Esophagus muscularis mucosa (tissue), 4 donors: ENCODE results near the gene HID1. TPM values are rescaled to one million over a fixed set of nuclear protein-coding genes. Genes with fewer than 3 reads are reported as not detected.

ENCODE experiments used
- DNase-seq: peaks from one replicate; pipeline ENCODE4 v3.0.0-alpha.2; 2017; ENCODE audit errors: extremely low spot score
- H3K27ac ChIP-seq, 4 donors: fragments of 200-600 bp; sonication (generic); replicated peaks in 1 of 4; 1 replicate in 3 of 4; 2 replicates in 1 of 4; pipeline ENCODE4 v1.5.1; 2016 to 2019; ENCODE audit warnings: mild to moderate bottlenecking in 1 of 4
- H3K27me3 ChIP-seq, 4 donors: fragments of 200-600 bp; sonication (generic); one replicate each; pipeline versions ENCODE4 v1.5.1 to v1.6.0; 2016 to 2019
- H3K36me3 ChIP-seq, 4 donors: fragments of 200-600 bp; sonication (generic); one replicate each; pipeline ENCODE4 v1.5.1; 2016 to 2019
- H3K4me1 ChIP-seq, 4 donors: fragments of 200-600 bp; sonication (generic); one replicate each; pipeline ENCODE4 v1.5.1; 2016 to 2019
- H3K4me3 ChIP-seq, 4 donors: fragments of 200-600 bp; sonication (generic); 1 replicate in 2 of 4; 2 replicates in 2 of 4; pipeline ENCODE4 v1.5.1; 2016 to 2019; ENCODE audit warnings: mild to moderate bottlenecking in 4 of 4, moderate library complexity in 1 of 4
- H3K9me3 ChIP-seq, 4 donors: fragments of 200-600 bp; sonication (generic); 1 replicate in 3 of 4; 2 replicates in 1 of 4; pipeline ENCODE4 v1.5.1; 2016 to 2019
- EP300 ChIP-seq: sonication (generic); formaldehyde crosslinking; IDR thresholded peaks from one replicate; pipeline ENCODE4 v1.6.1; 2017; ENCODE audit warnings: antibody characterized with exemption
- POLR2A ChIP-seq: fragments of 450-650 bp; IDR thresholded peaks from one replicate; pipeline ENCODE4 v1.6.1; 2017; ENCODE audit warnings: antibody characterized with exemption, moderate library complexity, mild to moderate bottlenecking, low read depth
- POLR2AphosphoS5 ChIP-seq, 2 donors: sonication (generic); formaldehyde crosslinking; IDR thresholded peaks; one replicate each; pipeline ENCODE4 v1.6.1; 2017; ENCODE audit warnings: antibody characterized with exemption in 2 of 2
- WGBS: methylation state at CpG from one replicate; pipeline ENCODE4 v1.1.5; 2018; 5-methylcytosine and 5-hydroxymethylcytosine counted together
- intact Hi-C: fragments of 100-400 bp; cut with DNase I; formaldehyde crosslinking; loops from one replicate; pipeline ENCODE4 v1.15.1; 2023
- total RNA-seq, 4 donors: library from RNA; depleted of rRNA; stranded (reverse); fragments of >200 nt; gene quantifications; one replicate each; pipeline versions ENCODE4 v1.1.0 to v1.2.1, GENCODE V29; 2016
- TF ChIP-seq, protein P1 (sequence below), 3 experiments: fragments of 200-600 bp in 2 of 3; fragments of 450-650 bp in 1 of 3; sonication (generic) in 2 of 3; IDR thresholded peaks; one replicate each; pipeline ENCODE4 v1.5.1; 2017 to 2019; ENCODE audit warnings: antibody characterized with exemption in 3 of 3, mild to moderate bottlenecking in 2 of 3, moderate library complexity in 1 of 3

Gene HID1
- total RNA-seq, result 10 to 100 TPM in 2 of 4 donors, 1 to 10 TPM in 2; 4.5 to 17.1 (median 10.9) TPM

- no peak for DNase-seq
- intact Hi-C loops, result loop anchor here (5.0 to 10.0 kb wide), 3 partner anchors 35 to 132 kb away; partner anchors contain the start of gene ARMC7
- peak within 1 kb of the TSS; percentile 69 to 88 (median 74) for H3K4me3 ChIP-seq
- no peaks in the 10 kb centered on the region for H3K36me3 ChIP-seq
- TF ChIP-seq EP300 (no peak), POLR2AphosphoS5 (IDR thresholded peaks at IDR 0.05) (peak in 1 of 2 donors; percentile 6)
- 4% methylated on average over 11 of the region's 95 CpGs for WGBS
- H3K27ac ChIP-seq, result peak within 1 kb of the TSS; percentile 43 to 71 (median 57)
- H3K9me3 ChIP-seq, result no peaks in the 10 kb centered on the region
- H3K4me1 ChIP-seq, result peaks cover 14 to 26% (median 20%) of the 10 kb centered on the region in 4 donors
- H3K27me3 ChIP-seq, result peaks cover 0 to 37% (median 0%) of the 10 kb centered on the region in 4 donors
Observed at GRCh38 chr17:74972107-74972972, at the start of gene HID1. Gene HID1 (minus strand): TSS chr17:74972759. CDS start chr17:74972656, 103 bp downstream.

DNA sequence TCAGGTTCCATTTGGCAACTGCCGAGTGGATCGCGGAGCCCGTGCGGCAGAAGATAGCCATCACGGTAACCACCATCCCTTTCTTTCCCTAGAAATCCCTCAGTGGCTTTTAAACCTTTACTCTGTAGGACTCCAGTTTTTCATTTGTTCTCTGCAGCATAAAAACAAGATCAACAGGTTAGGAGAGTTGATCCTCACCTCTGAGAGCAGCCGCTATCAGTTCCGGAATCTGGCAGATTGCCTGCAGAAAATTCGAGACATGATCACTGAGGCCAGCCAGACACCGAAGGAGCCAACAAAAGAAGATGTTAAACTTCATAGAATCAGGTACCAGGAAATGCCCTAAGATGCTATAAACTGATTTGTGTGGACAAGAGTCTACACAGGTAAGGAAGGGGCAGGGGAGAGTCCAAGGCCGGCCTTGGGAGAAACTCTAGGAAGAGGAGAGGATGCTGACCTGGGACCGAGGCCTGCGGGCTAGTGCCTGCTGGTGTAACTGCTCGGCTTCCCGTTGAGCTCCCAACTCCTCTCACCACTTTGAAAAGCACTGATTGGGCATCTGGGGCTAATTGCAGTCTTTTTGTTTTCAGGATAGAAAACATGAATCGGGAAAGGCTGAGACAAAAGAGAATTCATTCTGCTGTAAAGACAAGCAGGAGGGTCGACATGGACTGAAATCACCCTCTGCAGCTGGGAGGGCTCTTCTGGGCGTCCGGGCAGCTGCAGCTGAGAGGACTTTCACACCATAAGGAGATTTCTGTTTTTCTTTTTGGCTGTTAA lies 48.0 kb upstream of the HID1 start:
- no peak for DNase-seq
- Histone ChIP-seq H3K27ac (no peak overlapping the region), H3K4me1 (no peaks in the 10 kb centered on the region), H3K27me3 (no peaks in the 10 kb centered on the region), H3K36me3 (peaks cover 27 to 75% (median 58%) of the 10 kb centered on the region in 4 donors), H3K4me3 (no peak overlapping the region), H3K9me3 (no peaks in the 10 kb centered on the region)
- intact Hi-C loops, result no loop called here
- TF ChIP-seq POLR2AphosphoS5 (IDR thresholded peaks at IDR 0.05) (no peak), POLR2A (no peak), EP300 (no peak)
- TF ChIP-seq, protein P1, sequence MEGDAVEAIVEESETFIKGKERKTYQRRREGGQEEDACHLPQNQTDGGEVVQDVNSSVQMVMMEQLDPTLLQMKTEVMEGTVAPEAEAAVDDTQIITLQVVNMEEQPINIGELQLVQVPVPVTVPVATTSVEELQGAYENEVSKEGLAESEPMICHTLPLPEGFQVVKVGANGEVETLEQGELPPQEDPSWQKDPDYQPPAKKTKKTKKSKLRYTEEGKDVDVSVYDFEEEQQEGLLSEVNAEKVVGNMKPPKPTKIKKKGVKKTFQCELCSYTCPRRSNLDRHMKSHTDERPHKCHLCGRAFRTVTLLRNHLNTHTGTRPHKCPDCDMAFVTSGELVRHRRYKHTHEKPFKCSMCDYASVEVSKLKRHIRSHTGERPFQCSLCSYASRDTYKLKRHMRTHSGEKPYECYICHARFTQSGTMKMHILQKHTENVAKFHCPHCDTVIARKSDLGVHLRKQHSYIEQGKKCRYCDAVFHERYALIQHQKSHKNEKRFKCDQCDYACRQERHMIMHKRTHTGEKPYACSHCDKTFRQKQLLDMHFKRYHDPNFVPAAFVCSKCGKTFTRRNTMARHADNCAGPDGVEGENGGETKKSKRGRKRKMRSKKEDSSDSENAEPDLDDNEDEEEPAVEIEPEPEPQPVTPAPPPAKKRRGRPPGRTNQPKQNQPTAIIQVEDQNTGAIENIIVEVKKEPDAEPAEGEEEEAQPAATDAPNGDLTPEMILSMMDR (IDR thresholded peaks at IDR 0.05), result no peak
- 87% methylated on average over 19 of the region's 19 CpGs for WGBS

DNA sequence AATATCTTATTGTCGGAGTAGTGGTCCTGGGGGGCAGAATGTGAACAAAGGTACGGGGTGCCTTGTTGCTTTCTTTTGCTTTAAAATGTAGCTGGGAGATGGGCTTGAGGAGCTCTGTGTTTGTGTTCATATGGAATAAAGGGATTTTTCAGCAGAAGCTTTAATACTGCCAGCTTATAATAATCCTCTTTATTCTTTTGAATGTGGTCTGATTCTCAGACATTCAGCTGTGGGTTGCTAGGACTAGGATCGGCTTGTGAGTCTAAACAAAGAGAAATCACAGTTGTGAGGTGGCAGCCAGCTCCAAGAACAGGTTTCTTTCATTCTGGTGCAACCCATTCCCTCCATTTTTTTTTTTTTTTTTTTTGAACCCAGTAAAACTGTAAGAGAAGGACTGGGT lies 47.2 kb upstream of the HID1 start:
- Histone ChIP-seq H3K9me3 (no peaks in the 10 kb centered on the region), H3K27ac (no peak overlapping the region), H3K4me3 (no peak overlapping the region), H3K36me3 (peaks cover 27 to 76% (median 58%) of the 10 kb centered on the region in 4 donors), H3K27me3 (no peaks in the 10 kb centered on the region), H3K4me1 (no peaks in the 10 kb centered on the region)
- 86% methylated on average over 3 of the region's 3 CpGs for WGBS
- TF ChIP-seq EP300 (no peak), POLR2AphosphoS5 (IDR thresholded peaks at IDR 0.05) (no peak), POLR2A (no peak)
- TF ChIP-seq, protein P1 (IDR thresholded peaks at IDR 0.05), result no peak
- DNase-seq, result no peak
- intact Hi-C loops, result no loop called here

DNA sequence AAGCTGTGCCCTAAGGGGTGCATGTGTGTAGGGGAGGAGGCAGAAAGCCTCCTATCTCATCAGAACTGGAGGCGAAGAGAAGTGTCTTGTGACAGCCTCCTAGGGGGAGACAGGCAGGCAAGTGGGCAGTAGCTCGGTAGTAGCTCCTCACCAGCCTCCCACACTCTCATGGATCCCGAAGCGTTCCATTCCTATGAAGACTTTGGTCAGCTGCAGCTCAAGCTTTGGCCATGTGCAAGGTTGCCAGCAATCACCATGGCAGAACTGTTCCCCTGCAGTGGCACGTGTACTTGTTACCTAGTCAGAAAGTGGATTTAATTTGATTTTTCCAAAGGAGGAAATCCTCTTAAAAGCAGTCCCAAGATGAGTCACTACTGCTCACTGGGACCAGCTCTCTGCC lies 46.6 kb upstream of the HID1 start:
- no peak overlapping the region for H3K4me3 ChIP-seq
- no peak for DNase-seq
- H3K4me1 ChIP-seq, result peaks cover 0 to 3% (median 0%) of the 10 kb centered on the region in 4 donors
- no peak overlapping the region for H3K27ac ChIP-seq
- no peak for TF ChIP-seq POLR2A
- intact Hi-C loops, result no loop called here
- H3K27me3 ChIP-seq, result no peaks in the 10 kb centered on the region
- WGBS, result 93% methylated on average over 5 of the region's 5 CpGs
- no peaks in the 10 kb centered on the region for H3K9me3 ChIP-seq
- H3K36me3 ChIP-seq, result peaks cover 27 to 76% (median 58%) of the 10 kb centered on the region in 4 donors

GRCh38 chr17:75013092-75013559 lies 40.6 kb upstream of the HID1 start:
- intact Hi-C loops, result loop anchor here (2.0 to 5.0 kb wide), 2 partner anchors 26 to 51 kb away; partner anchors contain the start of gene CDR2L

More at GRCh38 chr17:75013092-75013559, 40.6 kb upstream of the HID1 start:
- Histone ChIP-seq H3K27me3 (no peaks in the 10 kb centered on the region), H3K4me3 (peak overlapping the region; percentile 66 to 93 (median 78)), H3K4me1 (peaks cover 18 to 35% (median 30%) of the 10 kb centered on the region in 4 donors), H3K9me3 (no peaks in the 10 kb centered on the region), H3K36me3 (peaks cover 0 to 27% (median 16%) of the 10 kb centered on the region in 4 donors), H3K27ac (peak overlapping the region; percentile 90 to 95 (median 92))
- under 1% methylated on average over 10 of the region's 10 CpGs for WGBS
- DNase-seq, result no peak
- TF ChIP-seq EP300, result no peak
- no peak for TF ChIP-seq POLR2AphosphoS5 (IDR thresholded peaks at IDR 0.05)
- TF ChIP-seq, protein P1 (IDR thresholded peaks at IDR 0.05), result no peak
- no peak for TF ChIP-seq POLR2A
